Osteoblast (primary cell): ENCODE measurements around the gene SIGLEC9. TPM values are rescaled to one million over a fixed set of nuclear protein-coding genes. Genes with fewer than 3 reads are reported as not detected.

Source experiments
- DNase-seq: peaks from one replicate; pipeline ENCODE4 v3.0.0; 2011; ENCODE audit warnings: low spot score, mixed read lengths; ENCODE audit not compliant: insufficient read length; ENCODE audit errors: missing footprints
- H2AFZ ChIP-seq: 2 replicates; pipeline ENCODE4 v1.6.0; 2011; ENCODE audit warnings: mild to moderate bottlenecking, low read length
- H3K27ac ChIP-seq: 2 replicates; pipeline ENCODE4 v1.5.1; 2011; ENCODE audit warnings: mild to moderate bottlenecking, low read depth, low read length, moderate library complexity
- H3K27me3 ChIP-seq: 2 replicates; pipeline ENCODE4 v1.6.0; 2012; ENCODE audit warnings: mild to moderate bottlenecking, control low read depth, inconsistent platforms, low read length, moderate library complexity; ENCODE audit not compliant: insufficient read depth
- H3K36me3 ChIP-seq: 2 replicates; pipeline ENCODE4 v1.5.1; 2011; ENCODE audit warnings: mild to moderate bottlenecking, low read length, control low read depth, moderate library complexity; ENCODE audit not compliant: insufficient read depth
- H3K4me1 ChIP-seq: 2 replicates; pipeline ENCODE4 v1.5.1; 2011; ENCODE audit warnings: mild to moderate bottlenecking, low read length, control low read depth, moderate library complexity; ENCODE audit not compliant: insufficient read depth
- H3K4me2 ChIP-seq: 2 replicates; pipeline ENCODE4 v1.6.0; 2011; ENCODE audit warnings: mild to moderate bottlenecking, low read length; ENCODE audit not compliant: insufficient read depth
- H3K4me3 ChIP-seq: fragments of 200-600 bp; sonication (generic); 3 replicates; pipeline ENCODE4 v1.5.1; 2012; ENCODE audit warnings: mild to moderate bottlenecking, low read length, inconsistent platforms; ENCODE audit not compliant: insufficient read depth
- H3K79me2 ChIP-seq: 2 replicates; pipeline ENCODE4 v1.6.0; 2012; ENCODE audit warnings: mild to moderate bottlenecking, low read length, control low read depth, inconsistent platforms; ENCODE audit not compliant: insufficient read depth
- H3K9me3 ChIP-seq: 2 replicates; pipeline ENCODE4 v1.5.1; 2011; ENCODE audit warnings: low read depth, low read length, control low read depth
- H4K20me1 ChIP-seq: 2 replicates; pipeline ENCODE4 v1.6.0; 2012; ENCODE audit warnings: mild to moderate bottlenecking, low read length, control low read depth; ENCODE audit not compliant: insufficient read depth
- total RNA-seq: library from RNA; depleted of rRNA; stranded (reverse); fragments of >200 nt; gene quantifications from 2 replicates; pipeline ENCODE4 v1.2.3, GENCODE V29; 2012
- TF ChIP-seq, protein P1 (sequence below): IDR thresholded peaks from 2 replicates; pipeline ENCODE4 v1.5.1; 2011; ENCODE audit warnings: mild to moderate bottlenecking, low read depth, low read length, moderate library complexity; ENCODE audit errors: extremely low read depth

Gene SIGLEC9
- total RNA-seq, 1 donor: not detected

DNA sequence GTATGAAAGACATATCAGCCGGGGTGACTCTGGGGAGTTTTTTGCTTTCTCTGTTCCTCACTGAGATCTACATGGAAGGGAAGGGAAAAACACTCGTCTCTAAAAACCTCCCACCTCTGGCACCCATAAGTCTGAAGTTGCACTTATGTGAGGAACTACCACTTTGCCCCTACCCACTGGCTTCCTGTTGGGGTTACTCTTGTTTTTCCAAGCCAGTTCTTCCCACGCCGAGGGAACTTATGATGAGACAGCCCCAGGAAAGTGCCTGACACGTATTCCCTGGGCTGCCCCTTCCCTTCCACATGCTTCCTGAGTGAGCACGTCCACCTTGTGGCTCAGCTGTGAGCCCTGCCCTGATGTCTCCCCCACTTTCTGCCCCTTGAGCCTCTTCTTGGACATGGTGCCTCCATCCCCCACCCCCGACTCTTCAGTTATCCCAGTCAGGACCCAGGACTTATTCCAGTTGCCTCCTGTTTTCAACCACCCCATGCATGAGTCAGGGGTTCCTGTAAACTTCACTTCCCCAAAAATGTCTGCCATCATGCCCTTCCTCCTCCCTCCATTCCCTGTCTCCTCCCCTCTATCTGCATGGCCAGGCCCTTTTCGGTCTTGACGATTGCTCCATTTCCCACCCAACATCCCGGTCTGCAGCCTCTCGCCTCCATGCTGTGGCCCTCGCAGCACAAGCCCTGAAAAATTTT is 12.3 kb downstream of the SIGLEC9 start:
- H3K4me2 ChIP-seq: peak overlapping the region; percentile 23
- H4K20me1 ChIP-seq: no peaks in the 10 kb centered on the region
- no peak overlapping the region for H3K27ac ChIP-seq
- H3K36me3 ChIP-seq: no peaks in the 10 kb centered on the region
- H3K4me3 ChIP-seq: no peak overlapping the region
- no peaks in the 10 kb centered on the region for H3K79me2 ChIP-seq
- peaks cover 5% of the 10 kb centered on the region for H3K4me1 ChIP-seq
- peak; percentile 75 for DNase-seq
- H3K27me3 ChIP-seq: peaks cover 8% of the 10 kb centered on the region
- TF ChIP-seq, protein P1, sequence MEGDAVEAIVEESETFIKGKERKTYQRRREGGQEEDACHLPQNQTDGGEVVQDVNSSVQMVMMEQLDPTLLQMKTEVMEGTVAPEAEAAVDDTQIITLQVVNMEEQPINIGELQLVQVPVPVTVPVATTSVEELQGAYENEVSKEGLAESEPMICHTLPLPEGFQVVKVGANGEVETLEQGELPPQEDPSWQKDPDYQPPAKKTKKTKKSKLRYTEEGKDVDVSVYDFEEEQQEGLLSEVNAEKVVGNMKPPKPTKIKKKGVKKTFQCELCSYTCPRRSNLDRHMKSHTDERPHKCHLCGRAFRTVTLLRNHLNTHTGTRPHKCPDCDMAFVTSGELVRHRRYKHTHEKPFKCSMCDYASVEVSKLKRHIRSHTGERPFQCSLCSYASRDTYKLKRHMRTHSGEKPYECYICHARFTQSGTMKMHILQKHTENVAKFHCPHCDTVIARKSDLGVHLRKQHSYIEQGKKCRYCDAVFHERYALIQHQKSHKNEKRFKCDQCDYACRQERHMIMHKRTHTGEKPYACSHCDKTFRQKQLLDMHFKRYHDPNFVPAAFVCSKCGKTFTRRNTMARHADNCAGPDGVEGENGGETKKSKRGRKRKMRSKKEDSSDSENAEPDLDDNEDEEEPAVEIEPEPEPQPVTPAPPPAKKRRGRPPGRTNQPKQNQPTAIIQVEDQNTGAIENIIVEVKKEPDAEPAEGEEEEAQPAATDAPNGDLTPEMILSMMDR: no peak
- peak overlapping the region; percentile 51 for H2AFZ ChIP-seq
- H3K9me3 ChIP-seq: no peaks in the 10 kb centered on the region

DNA sequence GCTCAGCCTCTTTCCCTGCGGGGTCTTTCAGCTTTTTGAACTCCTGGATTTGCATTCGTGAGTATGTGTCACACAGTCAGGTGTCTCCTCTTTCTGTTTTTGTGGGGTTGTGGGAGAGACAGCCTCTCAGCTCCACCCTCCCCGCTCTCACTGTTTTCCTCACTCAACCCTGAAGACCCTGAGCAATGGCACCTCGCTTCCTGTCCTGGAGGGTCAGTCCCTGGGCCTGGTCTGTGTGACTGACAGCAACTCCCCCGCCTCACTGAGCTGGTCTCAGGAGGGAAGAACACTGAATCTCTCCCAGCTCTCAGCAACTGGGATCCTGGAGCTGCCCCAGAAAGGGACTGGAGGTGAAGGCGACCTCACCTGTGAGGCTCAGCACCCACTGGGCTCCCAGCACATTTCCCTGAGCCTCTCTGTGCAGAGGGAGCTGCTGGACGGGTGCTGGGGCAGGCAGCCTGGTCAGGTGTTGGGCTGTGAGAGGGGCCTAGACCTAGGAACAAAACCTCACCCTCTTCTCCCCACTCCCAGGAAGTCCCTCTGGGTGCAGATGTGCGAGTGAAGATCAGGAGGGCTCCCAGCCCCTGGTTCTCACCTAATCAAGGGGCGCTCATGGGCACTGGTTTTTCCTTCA is 13.2 kb downstream of the SIGLEC9 start:
- H3K4me2 ChIP-seq: no peak overlapping the region
- no peaks in the 10 kb centered on the region for H4K20me1 ChIP-seq
- peaks cover 5% of the 10 kb centered on the region for H3K4me1 ChIP-seq
- H3K27ac ChIP-seq: no peak overlapping the region
- TF ChIP-seq, protein P1: no peak
- DNase-seq: no peak
- H3K79me2 ChIP-seq: no peaks in the 10 kb centered on the region
- no peaks in the 10 kb centered on the region for H3K9me3 ChIP-seq
- H3K36me3 ChIP-seq: no peaks in the 10 kb centered on the region
- no peak overlapping the region for H2AFZ ChIP-seq
- peaks cover 8% of the 10 kb centered on the region for H3K27me3 ChIP-seq
- no peak overlapping the region for H3K4me3 ChIP-seq

DNA sequence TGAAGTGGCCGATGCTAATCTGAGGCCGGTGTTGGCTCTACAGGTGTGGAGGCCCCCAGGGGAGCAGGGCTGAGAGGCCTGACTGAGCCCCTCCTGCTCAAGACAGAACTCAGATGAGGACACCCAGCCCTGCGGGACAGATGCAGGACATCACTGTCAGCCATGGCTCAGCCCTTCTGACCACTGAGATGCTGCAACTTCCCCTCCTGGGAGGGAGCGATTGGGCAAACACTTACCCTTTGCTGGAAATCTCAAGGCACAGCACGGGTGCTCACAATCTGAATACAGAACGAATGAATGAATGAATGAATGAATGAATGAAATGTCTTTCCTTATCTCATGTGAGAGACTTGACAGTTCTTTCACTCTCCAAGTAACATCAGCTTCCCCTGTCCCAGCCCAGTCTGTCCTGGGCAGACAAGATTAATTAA is 13.9 kb downstream of the SIGLEC9 start:
- H3K4me1 ChIP-seq: peaks cover 5% of the 10 kb centered on the region
- TF ChIP-seq, protein P1: no peak
- no peak overlapping the region for H2AFZ ChIP-seq
- H3K4me2 ChIP-seq: no peak overlapping the region
- no peak overlapping the region for H3K4me3 ChIP-seq
- no peak overlapping the region for H3K27ac ChIP-seq
- peaks cover 8% of the 10 kb centered on the region for H3K27me3 ChIP-seq
- no peaks in the 10 kb centered on the region for H3K9me3 ChIP-seq
- no peaks in the 10 kb centered on the region for H4K20me1 ChIP-seq
- no peaks in the 10 kb centered on the region for H3K36me3 ChIP-seq
- no peaks in the 10 kb centered on the region for H3K79me2 ChIP-seq
- DNase-seq: no peak

DNA sequence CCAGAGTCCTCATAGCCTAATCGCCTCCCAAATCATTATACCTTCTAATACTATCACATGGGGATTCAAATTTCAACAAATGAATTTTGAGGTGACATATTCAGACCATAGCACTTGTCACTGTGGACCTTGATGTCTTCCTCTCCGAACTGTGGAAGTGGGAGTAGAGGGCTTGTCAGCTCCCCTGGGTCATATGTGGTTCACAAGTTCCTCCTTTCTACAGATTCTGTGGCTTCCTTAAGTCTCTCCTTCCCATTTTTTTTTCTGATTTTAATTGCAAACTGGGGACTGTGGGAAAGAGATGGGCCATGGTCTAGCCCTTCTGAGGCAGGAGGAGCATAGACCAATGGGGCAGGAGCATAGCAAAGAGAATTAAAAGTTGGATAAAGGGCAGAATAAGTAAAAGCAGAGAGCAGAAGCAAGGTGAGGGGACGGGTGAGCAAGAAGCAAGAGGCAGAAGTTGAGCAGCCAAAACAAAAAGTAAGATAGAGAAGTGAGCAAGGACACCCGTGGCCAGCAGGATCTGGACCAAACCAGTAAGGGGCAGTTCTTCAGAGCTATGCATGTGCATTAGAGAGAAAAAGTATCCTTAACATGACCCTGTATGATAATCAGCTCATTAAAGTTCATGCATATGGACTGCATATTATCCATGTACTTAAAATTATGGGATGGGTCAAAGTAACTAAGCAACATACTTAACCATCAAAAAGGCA is 14.8 kb downstream of the SIGLEC9 start:
- peaks cover 5% of the 10 kb centered on the region for H3K4me1 ChIP-seq
- H3K27ac ChIP-seq: no peak overlapping the region
- no peaks in the 10 kb centered on the region for H4K20me1 ChIP-seq
- no peak for DNase-seq
- TF ChIP-seq, protein P1: no peak
- H3K9me3 ChIP-seq: no peaks in the 10 kb centered on the region
- H3K4me2 ChIP-seq: no peak overlapping the region
- no peaks in the 10 kb centered on the region for H3K36me3 ChIP-seq
- no peak overlapping the region for H3K4me3 ChIP-seq
- H3K79me2 ChIP-seq: no peaks in the 10 kb centered on the region
- H3K27me3 ChIP-seq: peaks cover 8% of the 10 kb centered on the region
- no peak overlapping the region for H2AFZ ChIP-seq
